ENCODE results near the gene PRG2.
A peak's percentile ranks its signal among the peaks of the same experiment; 100 is the strongest.

The PRG2 gene

GRCh38 chr11:57343825-57344224 lies 46.6 kb downstream of the PRG2 start:
- no peak overlapping the region for H4K8ac ChIP-seq (ENCODE audit: low read depth, low read length)
- no peak overlapping the region for H3K56ac ChIP-seq (ENCODE audit: low read length)
- H2BK15ac ChIP-seq (replicated peaks; ENCODE audit: low read depth): no peak overlapping the region
- H3K27me3 ChIP-seq (ENCODE audit: insufficient read depth, low read length, poor library complexity): no peaks in the 10 kb centered on the region
- no peak overlapping the region for H3K4me2 ChIP-seq (ENCODE audit: low read length)
- H4K5ac ChIP-seq (ENCODE audit: low read length): no peak overlapping the region
- no peak overlapping the region for H2BK5ac ChIP-seq (ENCODE audit: low read length)
- H3K23ac ChIP-seq (ENCODE audit: low read length): no peak overlapping the region
- H3K36me3 ChIP-seq (ENCODE audit: control insufficient read depth, insufficient read depth, low read length): no peaks in the 10 kb centered on the region
- H2BK120ac ChIP-seq (ENCODE audit: low read depth, low read length): no peak overlapping the region
- no peaks in the 10 kb centered on the region for H3K79me1 ChIP-seq (ENCODE audit: low read length)
- H2AK5ac ChIP-seq (ENCODE audit: low read length): no peak overlapping the region
- H3K9ac ChIP-seq (ENCODE audit: low read length): no peak overlapping the region
- H3K4ac ChIP-seq (ENCODE audit: low read depth, low read length): no peak overlapping the region
- DNase-seq: no peak
- no peak overlapping the region for H3K18ac ChIP-seq (ENCODE audit: low read length)
- no peak overlapping the region for H3K27ac ChIP-seq (ENCODE audit: low read depth, low read length)
- peaks cover 4% of the 10 kb centered on the region for H3K4me1 ChIP-seq (ENCODE audit: control insufficient read depth, low read depth, low read length)
- WGBS (ENCODE audit: extremely low coverage, insufficient coverage, low lambda C conversion rate): no CpG with 5 or more reads among the region's 7 CpGs
- H3K79me2 ChIP-seq (ENCODE audit: control insufficient read depth, insufficient read depth, low read length): no peaks in the 10 kb centered on the region
- no peak overlapping the region for H3K4me3 ChIP-seq (ENCODE audit: low read length)

GRCh38 chr11:57342702-57343101 lies 47.7 kb downstream of the PRG2 start:
- WGBS (ENCODE audit: extremely low coverage, insufficient coverage, low lambda C conversion rate): no CpG with 5 or more reads among the region's 11 CpGs
- no peak overlapping the region for H3K27ac ChIP-seq (ENCODE audit: low read depth, low read length)

GRCh38 chr11:57341250-57341808 lies 49.1 kb downstream of the PRG2 start:
- H2AK5ac ChIP-seq (ENCODE audit: low read length): no peak overlapping the region
- H3K9ac ChIP-seq (ENCODE audit: low read length): no peak overlapping the region
- DNase-seq: no peak
- no CpG with 5 or more reads among the region's 6 CpGs for WGBS (ENCODE audit: extremely low coverage, insufficient coverage, low lambda C conversion rate)
- no peaks in the 10 kb centered on the region for H3K79me1 ChIP-seq (ENCODE audit: low read length)
- H3K18ac ChIP-seq (ENCODE audit: low read length): no peak overlapping the region
- H3K36me3 ChIP-seq (ENCODE audit: control insufficient read depth, insufficient read depth, low read length): no peaks in the 10 kb centered on the region
- no peak overlapping the region for H3K23ac ChIP-seq (ENCODE audit: low read length)
- H2BK15ac ChIP-seq (replicated peaks; ENCODE audit: low read depth): no peak overlapping the region
- no peak overlapping the region for H2BK120ac ChIP-seq (ENCODE audit: low read depth, low read length)
- H3K4ac ChIP-seq (ENCODE audit: low read depth, low read length): no peak overlapping the region
- no peak overlapping the region for H3K4me3 ChIP-seq (ENCODE audit: low read length)
- H3K79me2 ChIP-seq (ENCODE audit: control insufficient read depth, insufficient read depth, low read length): no peaks in the 10 kb centered on the region
- H3K4me2 ChIP-seq (ENCODE audit: low read length): no peak overlapping the region
- H4K5ac ChIP-seq (ENCODE audit: low read length): no peak overlapping the region
- no peak overlapping the region for H2BK5ac ChIP-seq (ENCODE audit: low read length)
- H3K27me3 ChIP-seq (ENCODE audit: insufficient read depth, low read length, poor library complexity): no peaks in the 10 kb centered on the region
- no peak overlapping the region for H4K8ac ChIP-seq (ENCODE audit: low read depth, low read length)
- H3K4me1 ChIP-seq (ENCODE audit: control insufficient read depth, low read depth, low read length): peaks cover 4% of the 10 kb centered on the region
- H3K56ac ChIP-seq (ENCODE audit: low read length): no peak overlapping the region
- H3K27ac ChIP-seq (ENCODE audit: low read depth, low read length): no peak overlapping the region

More at GRCh38 chr11:57342702-57343101, 47.7 kb downstream of the PRG2 start:
- Histone ChIP-seq H4K8ac (ENCODE audit: low read depth, low read length) (no peak overlapping the region), H3K79me1 (ENCODE audit: low read length) (no peaks in the 10 kb centered on the region), H3K9ac (ENCODE audit: low read length) (no peak overlapping the region), H3K56ac (ENCODE audit: low read length) (no peak overlapping the region), H3K27me3 (ENCODE audit: insufficient read depth, low read length, poor library complexity) (no peaks in the 10 kb centered on the region), H2AK5ac (ENCODE audit: low read length) (no peak overlapping the region), H4K5ac (ENCODE audit: low read length) (no peak overlapping the region), H3K4me3 (ENCODE audit: low read length) (no peak overlapping the region), H3K4me1 (ENCODE audit: control insufficient read depth, low read depth, low read length) (peaks cover 4% of the 10 kb centered on the region), H2BK15ac (replicated peaks; ENCODE audit: low read depth) (no peak overlapping the region), H3K4me2 (ENCODE audit: low read length) (no peak overlapping the region), H2BK120ac (ENCODE audit: low read depth, low read length) (no peak overlapping the region), H3K79me2 (ENCODE audit: control insufficient read depth, insufficient read depth, low read length) (no peaks in the 10 kb centered on the region), H3K36me3 (ENCODE audit: control insufficient read depth, insufficient read depth, low read length) (no peaks in the 10 kb centered on the region), H3K18ac (ENCODE audit: low read length) (no peak overlapping the region), H3K23ac (ENCODE audit: low read length) (no peak overlapping the region), H2BK5ac (ENCODE audit: low read length) (no peak overlapping the region), H3K4ac (ENCODE audit: low read depth, low read length) (no peak overlapping the region)
- no peak for DNase-seq

- no peak overlapping the region for H2BK15ac ChIP-seq (replicated peaks; ENCODE audit: low read depth)
- no peak overlapping the region for H4K8ac ChIP-seq (ENCODE audit: low read depth, low read length)
- H3K4ac ChIP-seq (ENCODE audit: low read depth, low read length): no peak overlapping the region
- no peak overlapping the region for H3K23ac ChIP-seq (ENCODE audit: low read length)
- no peak overlapping the region for H3K18ac ChIP-seq (ENCODE audit: low read length)
- H2AK5ac ChIP-seq (ENCODE audit: low read length): no peak overlapping the region
- H3K9ac ChIP-seq (ENCODE audit: low read length): no peak overlapping the region
- peaks cover 3% of the 10 kb centered on the region for H3K4me1 ChIP-seq (ENCODE audit: control insufficient read depth, low read depth, low read length)
- H2BK5ac ChIP-seq (ENCODE audit: low read length): no peak overlapping the region
- DNase-seq: peak; percentile 54
- no peak overlapping the region for H4K5ac ChIP-seq (ENCODE audit: low read length)
- H3K4me2 ChIP-seq (ENCODE audit: low read length): no peak overlapping the region
- H3K79me1 ChIP-seq (ENCODE audit: low read length): peaks cover under 1% of the 10 kb centered on the region
- no peak overlapping the region for H3K27ac ChIP-seq (ENCODE audit: low read depth, low read length)
- H3K56ac ChIP-seq (ENCODE audit: low read length): peak overlapping the region; percentile 28
- no peak overlapping the region for H2BK120ac ChIP-seq (ENCODE audit: low read depth, low read length)
- H3K36me3 ChIP-seq (ENCODE audit: control insufficient read depth, insufficient read depth, low read length): no peaks in the 10 kb centered on the region
- no peak overlapping the region for H3K4me3 ChIP-seq (ENCODE audit: low read length)
- WGBS (ENCODE audit: extremely low coverage, insufficient coverage, low lambda C conversion rate): no CpG with 5 or more reads among the region's 12 CpGs
- H3K79me2 ChIP-seq (ENCODE audit: control insufficient read depth, insufficient read depth, low read length): peaks cover 3% of the 10 kb centered on the region
- H3K27me3 ChIP-seq (ENCODE audit: insufficient read depth, low read length, poor library complexity): no peaks in the 10 kb centered on the region
Measured at GRCh38 chr11:57340039-57340615, 50.3 kb downstream of the PRG2 start.

GRCh38 chr11:57339328-57339727 lies 51.1 kb downstream of the PRG2 start:
- DNase-seq: no peak
- Histone ChIP-seq H2BK120ac (ENCODE audit: low read depth, low read length) (no peak overlapping the region), H2AK5ac (ENCODE audit: low read length) (no peak overlapping the region), H4K8ac (ENCODE audit: low read depth, low read length) (no peak overlapping the region), H3K4me1 (ENCODE audit: control insufficient read depth, low read depth, low read length) (peaks cover 6% of the 10 kb centered on the region), H2BK15ac (replicated peaks; ENCODE audit: low read depth) (no peak overlapping the region), H3K56ac (ENCODE audit: low read length) (no peak overlapping the region), H3K36me3 (ENCODE audit: control insufficient read depth, insufficient read depth, low read length) (no peaks in the 10 kb centered on the region), H3K23ac (ENCODE audit: low read length) (no peak overlapping the region), H3K79me2 (ENCODE audit: control insufficient read depth, insufficient read depth, low read length) (peaks cover 11% of the 10 kb centered on the region), H4K5ac (ENCODE audit: low read length) (no peak overlapping the region), H3K9ac (ENCODE audit: low read length) (no peak overlapping the region), H3K79me1 (ENCODE audit: low read length) (peaks cover 7% of the 10 kb centered on the region), H3K4me3 (ENCODE audit: low read length) (no peak overlapping the region), H3K4me2 (ENCODE audit: low read length) (no peak overlapping the region), H3K27me3 (ENCODE audit: insufficient read depth, low read length, poor library complexity) (no peaks in the 10 kb centered on the region), H2BK5ac (ENCODE audit: low read length) (no peak overlapping the region), H3K4ac (ENCODE audit: low read depth, low read length) (no peak overlapping the region), H3K27ac (ENCODE audit: low read depth, low read length) (no peak overlapping the region), H3K18ac (ENCODE audit: low read length) (no peak overlapping the region)
- WGBS (ENCODE audit: extremely low coverage, insufficient coverage, low lambda C conversion rate): no CpG with 5 or more reads among the region's 5 CpGs

GRCh38 chr11:57338142-57338541 lies 52.3 kb downstream of the PRG2 start, which contains the start of gene P2RX3:
P2RX3 (plus strand) TSS chr11:57338352; CDS start chr11:57338551, 199 bp downstream.
- peaks cover under 1% of the 10 kb centered on the region for H3K36me3 ChIP-seq (ENCODE audit: control insufficient read depth, insufficient read depth, low read length)
- no peak within 1 kb of the TSS for H3K4ac ChIP-seq (ENCODE audit: low read depth, low read length)
- H3K18ac ChIP-seq (ENCODE audit: low read length): no peak within 1 kb of the TSS
- no peak within 1 kb of the TSS for H3K4me2 ChIP-seq (ENCODE audit: low read length)
- H3K79me1 ChIP-seq (ENCODE audit: low read length): peaks cover 11% of the 10 kb centered on the region
- H2AK5ac ChIP-seq (ENCODE audit: low read length): no peak within 1 kb of the TSS
- no peak within 1 kb of the TSS for H2BK15ac ChIP-seq (replicated peaks; ENCODE audit: low read depth)
- no peak within 1 kb of the TSS for H3K4me3 ChIP-seq (ENCODE audit: low read length)
- H3K23ac ChIP-seq (ENCODE audit: low read length): no peak within 1 kb of the TSS
- peaks cover 7% of the 10 kb centered on the region for H3K4me1 ChIP-seq (ENCODE audit: control insufficient read depth, low read depth, low read length)
- no peak within 1 kb of the TSS for H3K9ac ChIP-seq (ENCODE audit: low read length)
- no peak within 1 kb of the TSS for H2BK120ac ChIP-seq (ENCODE audit: low read depth, low read length)
- H4K5ac ChIP-seq (ENCODE audit: low read length): no peak within 1 kb of the TSS
- H4K8ac ChIP-seq (ENCODE audit: low read depth, low read length): no peak within 1 kb of the TSS
- H2BK5ac ChIP-seq (ENCODE audit: low read length): no peak within 1 kb of the TSS
- no CpG with 5 or more reads among the region's 4 CpGs for WGBS (ENCODE audit: extremely low coverage, insufficient coverage, low lambda C conversion rate)
- peaks cover 23% of the 10 kb centered on the region for H3K79me2 ChIP-seq (ENCODE audit: control insufficient read depth, insufficient read depth, low read length)
- peak within 1 kb of the TSS; percentile 36 for H3K56ac ChIP-seq (ENCODE audit: low read length)
- no peak for DNase-seq
- no peak within 1 kb of the TSS for H3K27ac ChIP-seq (ENCODE audit: low read depth, low read length)
- H3K27me3 ChIP-seq (ENCODE audit: insufficient read depth, low read length, poor library complexity): no peaks in the 10 kb centered on the region
